Left lung (tissue), 10 donors: ENCODE results near the gene C12orf54. TPM values are rescaled to one million over a fixed set of nuclear protein-coding genes. Genes with fewer than 3 reads are reported as not detected.
"Not testable (repeated sequence)": the region's sequence is repeated elsewhere in the genome, so short reads cannot be mapped to it uniquely, and the experiment has no call there.

Source experiments
- ATAC-seq: fragments of 200-7000 bp; cut with Tn5 transposase; one replicate; pipeline ENCODE4 v1.9.1; 2020; ENCODE audit warnings: moderate library complexity
- DNase-seq, 4 donors: peaks; one replicate each; pipeline ENCODE4 v3.0.0-alpha.2; 2013 to 2020
- H3K27ac ChIP-seq, 2 donors: fragments of 200-600 bp; sonication (generic) in 1 of 2; one replicate each; pipeline versions ENCODE4 v1.5.0 to v1.8.0; 2020 to 2021
- H3K27me3 ChIP-seq, 2 donors: fragments of 200-600 bp; sonication (generic) in 1 of 2; one replicate each; pipeline versions ENCODE4 v1.5.0 to v1.8.0; 2020 to 2021
- H3K36me3 ChIP-seq, 2 donors: fragments of 200-600 bp; sonication (generic) in 1 of 2; one replicate each; pipeline versions ENCODE4 v1.5.0 to v1.8.0; 2020 to 2021
- H3K4me1 ChIP-seq, 2 donors: fragments of 200-600 bp; one replicate each; pipeline ENCODE4 v1.8.0; 2021
- H3K4me3 ChIP-seq, 2 donors: fragments of 200-600 bp; sonication (generic) in 1 of 2; one replicate each; pipeline versions ENCODE4 v1.5.0 to v1.8.0; 2020 to 2021; ENCODE audit warnings: mild to moderate bottlenecking in 1 of 2
- H3K9me3 ChIP-seq, 2 donors: fragments of 200-600 bp; sonication (generic) in 1 of 2; one replicate each; pipeline versions ENCODE4 v1.5.0 to v1.8.0; 2020 to 2021
- intact Hi-C, 2 donors: fragments of 100-400 bp; cut with DNase I; formaldehyde crosslinking; loops; one replicate each; pipeline versions ENCODE4 v1.11.2 to v1.14.2; 2022
- polyA plus RNA-seq, 6 donors: library from polyadenylated mRNA; unstranded; fragments of 120-200 nt; gene quantifications; one replicate each; pipeline ENCODE4 v1.2.1, GENCODE V29; 2013; ENCODE audit not compliant: insufficient read length in 6 of 6
- total RNA-seq, 2 donors: library from RNA; stranded (reverse); fragmentation: NEBNext Ultra II Directional; extraction: Animal tissue kit (Norgen Biotek cat#: 25700); gene quantifications; one replicate each; pipeline ENCODE4 v1.2.1, GENCODE V29; 2021
- TF ChIP-seq, protein P1 (sequence below), 2 donors: fragments of 200-600 bp; sonication (generic) in 1 of 2; IDR thresholded peaks; one replicate each; pipeline versions ENCODE4 v1.5.0 to v1.8.0; 2021; ENCODE audit warnings: antibody characterized with exemption in 2 of 2
- donor health status: DM: no; HTN: yes; CAD: no.
- donor health status: DM: no; HTN: no; CAD: no.

The C12orf54 gene
- total and polyA plus RNA-seq, 8 donors: 0.35 to 1.7 (median 0.81) TPM; not detected in 2

GRCh38 chr12:48459259-48459658 is 23.0 kb upstream of the C12orf54 start:
- Histone ChIP-seq H3K27me3 (no peaks in the 10 kb centered on the region), H3K4me1 (no peaks in the 10 kb centered on the region), H3K27ac (no peak overlapping the region), H3K36me3 (no peaks in the 10 kb centered on the region), H3K4me3 (no peak overlapping the region), H3K9me3 (no peaks in the 10 kb centered on the region)
- TF ChIP-seq, protein P1, sequence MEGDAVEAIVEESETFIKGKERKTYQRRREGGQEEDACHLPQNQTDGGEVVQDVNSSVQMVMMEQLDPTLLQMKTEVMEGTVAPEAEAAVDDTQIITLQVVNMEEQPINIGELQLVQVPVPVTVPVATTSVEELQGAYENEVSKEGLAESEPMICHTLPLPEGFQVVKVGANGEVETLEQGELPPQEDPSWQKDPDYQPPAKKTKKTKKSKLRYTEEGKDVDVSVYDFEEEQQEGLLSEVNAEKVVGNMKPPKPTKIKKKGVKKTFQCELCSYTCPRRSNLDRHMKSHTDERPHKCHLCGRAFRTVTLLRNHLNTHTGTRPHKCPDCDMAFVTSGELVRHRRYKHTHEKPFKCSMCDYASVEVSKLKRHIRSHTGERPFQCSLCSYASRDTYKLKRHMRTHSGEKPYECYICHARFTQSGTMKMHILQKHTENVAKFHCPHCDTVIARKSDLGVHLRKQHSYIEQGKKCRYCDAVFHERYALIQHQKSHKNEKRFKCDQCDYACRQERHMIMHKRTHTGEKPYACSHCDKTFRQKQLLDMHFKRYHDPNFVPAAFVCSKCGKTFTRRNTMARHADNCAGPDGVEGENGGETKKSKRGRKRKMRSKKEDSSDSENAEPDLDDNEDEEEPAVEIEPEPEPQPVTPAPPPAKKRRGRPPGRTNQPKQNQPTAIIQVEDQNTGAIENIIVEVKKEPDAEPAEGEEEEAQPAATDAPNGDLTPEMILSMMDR (IDR thresholded peaks at IDR 0.05): no peak
- DNase-seq (no peak), ATAC-seq (no peak)
- intact Hi-C loops: no loop called here

DNA sequence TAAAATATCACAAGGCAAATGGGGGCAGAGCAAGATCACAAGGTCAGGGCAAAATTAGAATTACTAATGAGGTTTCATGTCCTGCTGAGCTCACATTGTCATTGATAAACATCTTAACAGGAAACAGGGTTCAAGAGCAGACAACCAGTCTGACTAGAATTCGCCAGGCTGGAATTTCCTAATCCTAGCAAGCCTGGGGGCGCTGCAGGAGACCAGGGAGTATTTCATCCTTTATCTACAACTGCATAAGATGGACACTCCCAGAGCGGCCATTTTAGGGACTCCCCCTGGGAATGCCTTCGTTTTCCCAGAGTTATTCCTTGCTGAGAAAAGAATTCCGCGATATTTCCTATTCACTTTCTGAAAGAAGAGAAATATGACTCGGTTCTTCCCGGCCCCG is 13.3 kb upstream of the C12orf54 start:
- H3K4me3 ChIP-seq, H3K27ac ChIP-seq, DNase-seq, H3K36me3 ChIP-seq, ATAC-seq, intact Hi-C loops, H3K4me1 ChIP-seq, H3K27me3 ChIP-seq: not testable (repeated sequence)
- peaks cover 0 to 56% of the 10 kb centered on the region in 2 donors for H3K9me3 ChIP-seq

DNA sequence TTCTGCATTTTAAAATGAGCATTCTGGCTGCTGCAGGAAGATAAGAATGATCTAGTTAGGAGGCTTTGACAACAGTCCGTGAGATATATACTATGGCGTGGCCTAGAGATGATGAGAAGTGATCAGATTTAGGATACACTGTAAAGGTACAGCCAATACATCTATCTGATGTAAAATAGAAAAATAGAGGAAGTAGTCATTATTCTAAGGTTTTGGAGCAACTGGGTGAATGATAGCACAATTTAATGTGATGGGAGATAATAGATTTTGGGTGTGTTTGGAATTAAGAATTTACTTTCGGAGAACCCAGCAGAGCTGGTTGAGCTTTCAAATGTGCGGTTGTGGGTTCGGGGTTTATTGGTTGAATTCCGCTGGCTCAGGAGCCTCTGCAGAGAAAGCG is 10.0 kb upstream of the C12orf54 start, which contains the start of gene ANP32D:
Gene ANP32D (plus strand): TSS at position 301 of the 400 bp plus-strand sequence. CDS start 106 bp downstream, outside the sequence.
- H3K4me3 ChIP-seq: no peak within 1 kb of the TSS
- ATAC-seq (no peak), DNase-seq (no peak)
- H3K4me1 ChIP-seq: no peaks in the 10 kb centered on the region
- H3K27ac ChIP-seq: no peak within 1 kb of the TSS
- peaks cover 0 to 54% of the 10 kb centered on the region in 2 donors for H3K9me3 ChIP-seq
- intact Hi-C loops: no loop called here
- no peaks in the 10 kb centered on the region for H3K27me3 ChIP-seq
- H3K36me3 ChIP-seq: no peaks in the 10 kb centered on the region
- TF ChIP-seq, protein P1 (IDR thresholded peaks at IDR 0.05): no peak

DNA sequence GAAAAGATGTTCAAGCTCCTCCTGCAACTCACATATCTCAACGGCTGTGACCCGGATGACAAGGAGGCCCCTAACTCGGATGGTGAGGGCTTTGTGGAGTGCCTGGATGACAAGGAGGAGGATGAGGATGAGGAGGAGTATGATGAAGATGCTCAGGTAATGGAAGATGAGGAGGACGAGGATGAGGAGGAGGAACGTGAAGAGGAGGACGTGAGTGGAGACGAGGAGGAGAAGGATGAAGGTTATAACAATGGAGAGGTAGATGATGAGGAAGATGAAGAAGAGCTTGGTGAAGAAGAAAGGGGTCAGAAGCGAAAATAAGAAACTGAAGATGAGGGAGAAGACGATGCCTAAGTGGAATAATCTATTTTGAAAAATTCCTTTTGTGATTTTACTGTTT is 9.2 kb upstream of the C12orf54 start:
- H3K36me3 ChIP-seq: no peaks in the 10 kb centered on the region
- no peaks in the 10 kb centered on the region for H3K4me1 ChIP-seq

DNA sequence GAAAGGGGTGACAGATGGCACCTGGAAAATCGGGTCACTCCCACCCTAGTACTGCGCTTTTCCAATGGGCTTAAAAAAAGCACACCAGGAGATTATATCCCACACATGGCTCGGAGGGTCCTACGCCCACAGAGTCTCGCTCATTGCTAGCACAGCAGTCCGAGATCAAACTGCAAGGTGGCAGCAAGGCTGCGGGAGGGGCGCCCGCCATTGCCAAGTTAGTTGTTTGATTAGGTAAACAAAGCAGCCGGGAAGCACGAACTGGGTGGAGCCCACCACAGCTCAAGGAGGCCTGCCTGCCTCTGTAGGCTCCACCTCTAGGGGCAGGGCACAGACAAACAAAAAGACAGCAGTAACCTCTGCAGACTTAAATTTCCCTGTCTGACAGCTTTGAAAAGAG is 7.8 kb upstream of the C12orf54 start:
- DNase-seq, intact Hi-C loops, H3K27me3 ChIP-seq, H3K27ac ChIP-seq, ATAC-seq, H3K4me1 ChIP-seq, H3K4me3 ChIP-seq, H3K36me3 ChIP-seq: not testable (repeated sequence)
- H3K9me3 ChIP-seq: peaks cover 0 to 32% of the 10 kb centered on the region in 2 donors

More for the DNA sequence above, 9.2 kb upstream of the C12orf54 start:
- intact Hi-C loops: no loop called here
- Histone ChIP-seq H3K27me3 (no peaks in the 10 kb centered on the region), H3K27ac (no peak overlapping the region), H3K9me3 (peaks cover 0 to 46% of the 10 kb centered on the region in 2 donors), H3K4me3 (no peak overlapping the region)
- TF ChIP-seq, protein P1 (IDR thresholded peaks at IDR 0.05): no peak
- ATAC-seq (no peak), DNase-seq (no peak)

GRCh38 chr12:48482930-48483329 is 632 bp downstream of the C12orf54 start:
- no peaks in the 10 kb centered on the region for H3K9me3 ChIP-seq
- no peaks in the 10 kb centered on the region for H3K36me3 ChIP-seq
- no peak overlapping the region for H3K4me3 ChIP-seq
- ATAC-seq: no peak
- no peaks in the 10 kb centered on the region for H3K4me1 ChIP-seq
- H3K27ac ChIP-seq: no peak overlapping the region
- no peaks in the 10 kb centered on the region for H3K27me3 ChIP-seq
- no peak for DNase-seq
- intact Hi-C loops: no loop called here
- TF ChIP-seq, protein P1 (IDR thresholded peaks at IDR 0.05): no peak
